A673 (cell line): ENCODE measurements around the gene CNOT3. TPM values are rescaled to one million over a fixed set of nuclear protein-coding genes. Genes with fewer than 3 reads are reported as not detected.
A peak's percentile ranks its signal among the peaks of the same experiment; 100 is the strongest.

Experiments
- BruUV-seq: library from RNA; stranded (reverse); fragments of 400-500 nt; replicated peaks from 2 replicates; lab custom pipeline; 2021; lab: Mats Ljungman, UMichigan
- CTCF ChIA-PET: fragments of 300-600 bp; sonication (Branson Sonifier 250); formaldehyde crosslinking; loops from one replicate; lab custom pipeline; 2022; ENCODE audit warnings: antibody characterized with exemption; lab: Charles Lee
- POLR2A ChIA-PET: fragments of 300-600 bp; sonication (Branson Sonifier 250); formaldehyde crosslinking; loops from one replicate; lab custom pipeline; 2022; ENCODE audit warnings: antibody characterized with exemption; ENCODE audit not compliant: low non-redundant PET; lab: Charles Lee
- DNase-seq: peaks from one replicate; pipeline ENCODE4 v3.0.0-alpha.2; 2015; ENCODE audit warnings: low spot score
- H3K27ac ChIP-seq: fragments of 200-600 bp; sonication (generic); 2 replicates; pipeline ENCODE4 v1.5.1; 2016; ENCODE audit warnings: mixed run types, low read depth, mild to moderate bottlenecking, mixed read lengths, antibody characterized with exemption, low read length; ENCODE audit not compliant: poor library complexity, severe bottlenecking
- H3K27me3 ChIP-seq: fragments of 200-600 bp; sonication (generic); replicated peaks from 2 replicates; pipeline ENCODE4 v1.6.1; 2017; ENCODE audit warnings: mixed run types, low read depth, mild to moderate bottlenecking, mixed read lengths, antibody characterized with exemption, low read length; ENCODE audit not compliant: insufficient read depth, poor library complexity
- H3K36me3 ChIP-seq: fragments of 200-600 bp; sonication (generic); 2 replicates; pipeline ENCODE4 v1.6.1; 2016; ENCODE audit warnings: mixed run types, mild to moderate bottlenecking, mixed read lengths, antibody characterized with exemption, low read length; ENCODE audit not compliant: insufficient read depth, poor library complexity, severe bottlenecking
- H3K4me1 ChIP-seq: fragments of 200-600 bp; sonication (generic); 2 replicates; pipeline ENCODE4 v1.6.1; 2017; ENCODE audit warnings: mixed run types, mild to moderate bottlenecking, mixed read lengths, antibody characterized with exemption, low read length; ENCODE audit not compliant: insufficient read depth, poor library complexity, severe bottlenecking
- H3K4me3 ChIP-seq: fragments of 200-600 bp; sonication (generic); 2 replicates; pipeline ENCODE4 v1.5.1; 2016; ENCODE audit warnings: low read depth, mixed run types, mild to moderate bottlenecking, mixed read lengths, low read length; ENCODE audit not compliant: poor library complexity, severe bottlenecking
- H3K9me3 ChIP-seq: fragments of 200-600 bp; sonication (generic); 2 replicates; pipeline ENCODE4 v1.6.1; 2016; ENCODE audit warnings: mixed run types, low read depth, mild to moderate bottlenecking, mixed read lengths, antibody characterized with exemption, low read length; ENCODE audit not compliant: poor library complexity, severe bottlenecking
- EZH2 ChIP-seq: fragments of 200-600 bp; sonication (generic); IDR thresholded peaks from 2 replicates; pipeline ENCODE4 v1.6.1; 2017; ENCODE audit warnings: borderline replicate concordance, low read depth, mild to moderate bottlenecking, mixed read lengths, antibody characterized with exemption, low read length; ENCODE audit not compliant: poor library complexity, severe bottlenecking
- intact Hi-C: fragments of 100-400 bp; cut with micrococcal nuclease; formaldehyde crosslinking; loops from one replicate; pipeline ENCODE4 v1.10.0; 2022; ENCODE audit not compliant: unreplicated experiment
- total RNA-seq: library from RNA; stranded (reverse); gene quantifications from 2 replicates; pipeline ENCODE4 v1.2.3, GENCODE V29; 2021
- TF ChIP-seq, protein P1 (sequence below): fragments of 300-800, 200-600 bp; sonication (generic); conservative IDR thresholded peaks from 2 replicates; pipeline ENCODE4 v1.5.1; 2017; ENCODE audit warnings: low read depth, mild to moderate bottlenecking, antibody characterized with exemption, low read length, moderate library complexity, mixed read lengths

The CNOT3 gene
- total RNA-seq, 1 experiment from 2014 or later, result 102 TPM

DNA sequence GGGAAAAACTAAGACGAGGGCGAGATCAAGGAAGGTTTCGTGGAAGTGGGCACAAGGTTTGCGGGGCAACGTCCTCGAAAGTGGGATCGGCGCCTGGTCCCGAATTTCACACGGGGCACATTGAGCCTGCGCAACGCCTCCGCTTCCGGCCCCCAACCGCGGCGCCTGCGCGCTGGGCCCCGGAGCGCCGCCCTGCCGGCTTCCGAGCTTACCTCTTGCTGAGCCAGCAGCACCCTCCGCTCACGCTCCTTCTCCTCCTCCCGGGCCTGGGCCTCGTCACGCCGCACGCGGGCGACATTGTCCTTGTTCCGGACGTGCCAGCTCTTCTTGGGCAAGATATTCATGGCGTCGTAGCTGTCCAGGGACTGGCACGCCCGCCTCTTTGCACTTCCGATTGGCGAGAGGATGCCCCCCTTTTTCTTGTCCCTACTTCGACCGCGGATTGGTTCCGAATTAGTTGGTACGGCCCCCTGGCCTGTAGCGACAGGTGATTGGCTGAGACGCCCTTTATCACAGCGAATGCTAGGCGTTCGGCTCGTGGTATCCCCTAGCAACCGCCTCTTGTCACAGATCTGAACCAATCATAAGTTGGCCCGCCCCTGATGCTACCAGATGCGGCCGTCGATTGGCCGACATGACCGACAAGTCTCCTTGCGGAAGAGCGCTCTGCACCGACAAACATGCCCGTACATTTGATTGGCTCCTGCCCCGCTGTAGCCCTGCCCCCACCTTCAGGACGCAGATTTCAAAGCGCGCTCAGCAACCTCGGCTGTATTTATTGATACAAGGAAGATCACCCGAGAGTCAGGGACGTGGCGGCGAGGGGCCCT lies 22.0 kb downstream of the CNOT3 start, which contains the start of gene LENG1:
Gene LENG1 (minus strand): TSS at position 370 of the 830 bp plus-strand sequence. CDS start 26 bp downstream, at position 344.
- peaks cover 9% of the 10 kb centered on the region for H3K4me1 ChIP-seq
- CTCF ChIA-PET, result interaction anchor here (1.0 kb wide), 1 partner anchor 11 kb away, joined by 3 read pairs; no protein-coding TSS in a partner anchor
- peak within 1 kb of the TSS; percentile 93 for H3K27ac ChIP-seq
- no peak for TF ChIP-seq EZH2
- TF ChIP-seq, protein P1, sequence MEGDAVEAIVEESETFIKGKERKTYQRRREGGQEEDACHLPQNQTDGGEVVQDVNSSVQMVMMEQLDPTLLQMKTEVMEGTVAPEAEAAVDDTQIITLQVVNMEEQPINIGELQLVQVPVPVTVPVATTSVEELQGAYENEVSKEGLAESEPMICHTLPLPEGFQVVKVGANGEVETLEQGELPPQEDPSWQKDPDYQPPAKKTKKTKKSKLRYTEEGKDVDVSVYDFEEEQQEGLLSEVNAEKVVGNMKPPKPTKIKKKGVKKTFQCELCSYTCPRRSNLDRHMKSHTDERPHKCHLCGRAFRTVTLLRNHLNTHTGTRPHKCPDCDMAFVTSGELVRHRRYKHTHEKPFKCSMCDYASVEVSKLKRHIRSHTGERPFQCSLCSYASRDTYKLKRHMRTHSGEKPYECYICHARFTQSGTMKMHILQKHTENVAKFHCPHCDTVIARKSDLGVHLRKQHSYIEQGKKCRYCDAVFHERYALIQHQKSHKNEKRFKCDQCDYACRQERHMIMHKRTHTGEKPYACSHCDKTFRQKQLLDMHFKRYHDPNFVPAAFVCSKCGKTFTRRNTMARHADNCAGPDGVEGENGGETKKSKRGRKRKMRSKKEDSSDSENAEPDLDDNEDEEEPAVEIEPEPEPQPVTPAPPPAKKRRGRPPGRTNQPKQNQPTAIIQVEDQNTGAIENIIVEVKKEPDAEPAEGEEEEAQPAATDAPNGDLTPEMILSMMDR, result peak; percentile 53
- DNase-seq, result peak; percentile 100
- no peaks in the 10 kb centered on the region for H3K27me3 ChIP-seq
- intact Hi-C loops, result loop anchor here (2.0 kb wide), 1 partner anchor 29 kb away; the partner anchor contains the start of gene MBOAT7
- H3K9me3 ChIP-seq, result no peaks in the 10 kb centered on the region
- BruUV-seq, result no TSS peak
- H3K4me3 ChIP-seq, result peak within 1 kb of the TSS; percentile 63
- POLR2A ChIA-PET, result interaction anchor here (1.0 kb wide), 1 partner anchor 44 kb away, joined by 3 read pairs; the partner anchor contains the start of genes PRPF31 and TFPT
- H3K36me3 ChIP-seq, result peaks cover 34% of the 10 kb centered on the region

DNA sequence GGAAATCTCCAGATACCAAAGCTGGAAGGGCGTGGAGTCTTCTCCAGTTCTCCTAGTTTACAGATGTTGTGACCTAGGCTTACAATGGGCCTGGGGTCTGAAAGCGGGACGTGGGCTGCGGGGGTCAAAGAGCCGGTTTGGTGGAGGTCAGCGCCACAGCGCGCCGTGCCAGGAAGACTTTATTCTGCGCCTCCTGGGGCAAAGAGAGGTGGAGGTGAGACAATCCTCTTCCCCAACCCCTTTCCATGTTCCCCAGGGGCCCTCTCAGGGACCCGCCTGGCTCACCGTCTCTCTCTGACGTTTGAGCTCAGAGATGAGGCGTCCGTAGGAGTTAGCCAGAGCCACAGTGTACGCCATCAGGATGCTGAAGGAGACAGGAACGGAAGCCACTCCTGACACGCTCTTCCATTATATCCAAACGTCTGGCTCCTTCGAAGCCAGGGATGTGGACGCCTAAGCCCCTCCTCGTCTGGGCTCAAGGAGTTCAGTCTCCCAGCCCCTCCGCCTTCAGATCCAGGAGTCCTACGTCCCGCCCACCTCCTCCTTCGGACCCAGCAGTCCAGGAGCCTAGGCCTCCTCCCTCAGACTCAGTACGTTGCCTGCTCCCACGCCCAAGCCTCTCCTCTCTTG lies 22.7 kb downstream of the CNOT3 start:
- Histone ChIP-seq H3K36me3 (peaks cover 26% of the 10 kb centered on the region), H3K9me3 (no peaks in the 10 kb centered on the region), H3K27ac (peak overlapping the region; percentile 73), H3K4me1 (peaks cover 9% of the 10 kb centered on the region), H3K4me3 (peak overlapping the region; percentile 63), H3K27me3 (no peaks in the 10 kb centered on the region)
- TSS peak; percentile 64 for BruUV-seq
- ChIA-PET POLR2A (no interaction called here), CTCF (no interaction called here)
- intact Hi-C loops, result loop anchor here (2.0 kb wide), 1 partner anchor 29 kb away; the partner anchor contains the start of gene MBOAT7
- peak; percentile 26 for DNase-seq
- TF ChIP-seq, protein P1, result no peak
- no peak for TF ChIP-seq EZH2

DNA sequence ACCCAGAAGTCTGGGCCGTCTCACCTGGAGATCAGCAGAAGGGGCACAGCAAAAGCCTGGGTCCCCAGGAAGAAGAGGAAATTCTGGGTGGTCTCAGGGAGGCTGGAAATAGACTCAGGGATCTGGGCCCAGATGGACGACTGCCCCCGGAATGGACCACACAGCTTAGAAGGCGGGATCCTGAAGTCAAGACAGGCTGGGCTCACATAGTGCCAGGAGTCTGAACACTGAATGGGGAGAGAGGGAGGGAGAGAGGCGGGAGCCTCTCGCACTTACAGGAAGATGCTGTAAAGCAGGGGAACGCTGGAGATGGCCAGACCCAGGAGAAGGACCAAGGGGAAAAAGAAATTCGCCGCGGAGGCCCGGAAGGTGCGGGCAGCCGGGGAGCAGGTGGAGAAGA lies 23.3 kb downstream of the CNOT3 start:
- no peak for DNase-seq
- Histone ChIP-seq H3K4me1 (peaks cover 9% of the 10 kb centered on the region), H3K27me3 (no peaks in the 10 kb centered on the region), H3K4me3 (peak overlapping the region; percentile 63), H3K9me3 (no peaks in the 10 kb centered on the region), H3K36me3 (peaks cover 21% of the 10 kb centered on the region), H3K27ac (peak overlapping the region; percentile 73)
- TF ChIP-seq, protein P1, result no peak
- TF ChIP-seq EZH2, result no peak
- BruUV-seq, result no TSS peak
- CTCF ChIA-PET, result no interaction called here
- POLR2A ChIA-PET, result no interaction called here
- intact Hi-C loops, result loop anchor here (2.0 kb wide), 1 partner anchor 28 kb away; the partner anchor contains the start of gene MBOAT7
